MCF 10A (cell line): Measurements from ENCODE around the gene CAPG. TPM values are rescaled to one million over a fixed set of nuclear protein-coding genes. Genes with fewer than 3 reads are reported as not detected.

Experiments
- BruUV-seq: library from RNA; stranded (reverse); fragments of 400-500 nt; replicated peaks from 2 replicates; lab custom pipeline; 2021; lab: Mats Ljungman, UMichigan
- CTCF ChIA-PET: fragments of 300-600 bp; sonication (Branson Sonifier 250); formaldehyde crosslinking; extraction: SDS; loops from one replicate; lab custom pipeline; 2021; ENCODE audit warnings: antibody characterized with exemption, inconsistent platforms; lab: Yijun Ruan, JAX
- POLR2A ChIA-PET: fragments of 300-600, 350-650 bp; sonication (Branson Sonifier 250); formaldehyde crosslinking; extraction: SDS; loops from one replicate; lab custom pipeline; 2020; ENCODE audit warnings: antibody characterized with exemption, inconsistent platforms; lab: Yijun Ruan, JAX
- DNase-seq: peaks from one replicate; pipeline ENCODE4 v3.0.0-alpha.2; 2018; ENCODE audit not compliant: unreplicated experiment
- H3K27ac Mint-ChIP-seq: one replicate; pipeline ENCODE4 v1.8.0; 2022; ENCODE audit warnings: mild to moderate bottlenecking, low read depth, mixed read lengths; ENCODE audit not compliant: unreplicated experiment
- H3K27me3 Mint-ChIP-seq: one replicate; pipeline ENCODE4 v1.8.0; 2022; ENCODE audit warnings: mixed read lengths; ENCODE audit not compliant: insufficient read depth, unreplicated experiment
- H3K36me3 Mint-ChIP-seq: one replicate; pipeline ENCODE4 v1.8.0; 2022; ENCODE audit warnings: mild to moderate bottlenecking, moderate library complexity, mixed read lengths; ENCODE audit not compliant: insufficient read depth, unreplicated experiment
- H3K4me1 Mint-ChIP-seq: one replicate; pipeline ENCODE4 v1.8.0; 2022; ENCODE audit warnings: mixed read lengths; ENCODE audit not compliant: insufficient read depth, unreplicated experiment
- H3K4me3 Mint-ChIP-seq: one replicate; pipeline ENCODE4 v1.8.0; 2022; ENCODE audit warnings: mild to moderate bottlenecking, moderate library complexity, mixed read lengths; ENCODE audit not compliant: unreplicated experiment
- H3K9me3 Mint-ChIP-seq: one replicate; pipeline ENCODE4 v1.8.0; 2022; ENCODE audit warnings: mixed read lengths; ENCODE audit not compliant: unreplicated experiment
- CTCF ChIP-seq: fragments of 200-600 bp; IDR thresholded peaks from one replicate; pipeline ENCODE4 v1.8.0; 2022; ENCODE audit warnings: antibody characterized with exemption, mild to moderate bottlenecking; ENCODE audit not compliant: unreplicated experiment
- intact Hi-C: fragments of 100-400 bp; cut with micrococcal nuclease; formaldehyde crosslinking; loops from 2 replicates; pipeline ENCODE4 v1.14.1; 2022
- total RNA-seq: library from RNA; stranded (reverse); gene quantifications from 2 replicates; pipeline ENCODE4 v1.2.3, GENCODE V29; 2022

The CAPG gene
- total RNA-seq, 1 experiment from 2014 or later, result 188 TPM

GRCh38 chr2:85410584-85411404, 628 bp upstream of the CAPG start:
- Mint-ChIP-seq H3K27me3 (no peaks in the 10 kb centered on the region), H3K4me1 (peaks cover 41% of the 10 kb centered on the region), H3K9me3 (no peaks in the 10 kb centered on the region), H3K36me3 (peaks cover 15% of the 10 kb centered on the region), H3K4me3 (peak overlapping the region; percentile 70), H3K27ac (peak overlapping the region; percentile 83)
- intact Hi-C loops, result loop anchor here (5.0 kb wide), 1 partner anchor 58 kb away; the partner anchor contains the start of genes ELMOD3 and RETSAT
- no TSS peak for BruUV-seq
- ChIA-PET POLR2A (interaction anchor here (0.8 to 1.3 kb wide), 6 partner anchors 56 to 131 kb away, joined by 3 to 7 read pairs (median 4); partner anchors contain the start of genes ELMOD3 and RETSAT), CTCF (interaction anchor here (0.6 to 2.4 kb wide), 2 partner anchors 9 to 26 kb away, joined by 4 to 7 read pairs; no protein-coding TSS in a partner anchor)
- TF ChIP-seq CTCF, result no peak
- DNase-seq, result peak; percentile 59

- H3K9me3 Mint-ChIP-seq, result no peaks in the 10 kb centered on the region
- POLR2A ChIA-PET, result interaction anchor here (1.4 kb wide), 1 partner anchor 13 kb away, joined by 4 read pairs; no protein-coding TSS in a partner anchor
- H3K36me3 Mint-ChIP-seq, result peaks cover 46% of the 10 kb centered on the region
- peak overlapping the region; percentile 26 for H3K27ac Mint-ChIP-seq
- intact Hi-C loops, result no loop called here
- no peak for DNase-seq
- TF ChIP-seq CTCF, result no peak
- H3K4me1 Mint-ChIP-seq, result peaks cover 16% of the 10 kb centered on the region
- no peak overlapping the region for H3K4me3 Mint-ChIP-seq
- CTCF ChIA-PET, result interaction anchor here (0.6 to 0.7 kb wide), 2 partner anchors 274 to 1091 kb away, joined by 4 read pairs; no protein-coding TSS in a partner anchor
- H3K27me3 Mint-ChIP-seq, result no peaks in the 10 kb centered on the region
- no TSS peak for BruUV-seq
These were observed 4.7 kb downstream of the CAPG start for GRCh38 chr2:85405201-85406059.

GRCh38 chr2:85401844-85402243, 8.3 kb downstream of the CAPG start:
- H3K4me3 Mint-ChIP-seq, result no peak overlapping the region
- H3K36me3 Mint-ChIP-seq, result peaks cover 66% of the 10 kb centered on the region
- CTCF ChIA-PET, result interaction anchor here (0.7 kb wide), 3 partner anchors 15 to 44 kb away, joined by 3 read pairs; no protein-coding TSS in a partner anchor
- TF ChIP-seq CTCF, result no peak
- no peaks in the 10 kb centered on the region for H3K4me1 Mint-ChIP-seq
- H3K27ac Mint-ChIP-seq, result no peak overlapping the region
- BruUV-seq, result no TSS peak
- POLR2A ChIA-PET, result interaction anchor here (0.6 kb wide), 1 partner anchor 702 kb away, joined by 3 read pairs; no protein-coding TSS in a partner anchor
- intact Hi-C loops, result no loop called here
- DNase-seq, result no peak
- no peaks in the 10 kb centered on the region for H3K27me3 Mint-ChIP-seq
- H3K9me3 Mint-ChIP-seq, result no peaks in the 10 kb centered on the region
